Heart left ventricle (tissue), 16 donors: ENCODE data around the gene NR4A1. TPM values are rescaled to one million over a fixed set of nuclear protein-coding genes. Genes with fewer than 3 reads are reported as not detected.

Experiments used
- ATAC-seq, 4 donors: fragments of 200-7000 bp; cut with Tn5 transposase; one replicate each; pipeline ENCODE4 v1.9.1; 2020 to 2022; ENCODE audit warnings: moderate library complexity in 4 of 4, mild to moderate bottlenecking in 3 of 4, moderate number of reproducible peaks in 1 of 4
- DNase-seq, 5 donors: peaks; one replicate each; pipeline ENCODE4 v3.0.0-alpha.2; 2020
- H3K27ac ChIP-seq, 12 donors: fragments of 200-600 bp; sonication (generic) in 4 of 12; one replicate each; pipeline versions ENCODE4 v1.5.0 to v1.8.0; 2016 to 2022; ENCODE audit warnings: mild to moderate bottlenecking in 2 of 12
- H3K27me3 ChIP-seq, 9 donors: fragments of 200-600 bp; sonication (generic) in 2 of 9; one replicate each; pipeline versions ENCODE4 v1.5.1 to v1.8.0; 2016 to 2022; ENCODE audit warnings: mild to moderate bottlenecking in 3 of 9
- H3K36me3 ChIP-seq, 9 donors: fragments of 200-600 bp; sonication (generic) in 2 of 9; one replicate each; pipeline versions ENCODE4 v1.5.0 to v1.8.0; 2018 to 2022; ENCODE audit warnings: mild to moderate bottlenecking in 2 of 9
- H3K4me1 ChIP-seq, 12 donors: fragments of 200-600 bp; sonication (generic) in 4 of 12; one replicate each; pipeline versions ENCODE4 v1.5.0 to v1.8.0; 2016 to 2022; ENCODE audit warnings: mild to moderate bottlenecking in 3 of 12
- H3K4me3 ChIP-seq, 12 donors: fragments of 200-600 bp; sonication (generic) in 4 of 12; one replicate each; pipeline versions ENCODE4 v1.5.0 to v1.8.0; 2017 to 2022; ENCODE audit warnings: mild to moderate bottlenecking in 9 of 12, moderate library complexity in 4 of 12
- H3K9me3 ChIP-seq, 12 donors: fragments of 200-600 bp; sonication (generic) in 4 of 12; one replicate each; pipeline versions ENCODE4 v1.5.0 to v1.8.0; 2016 to 2022; ENCODE audit warnings: mild to moderate bottlenecking in 1 of 12
- POLR2A ChIP-seq, 2 donors: fragments of 450-650 bp; IDR thresholded peaks; one replicate each; pipeline ENCODE4 v1.6.1; 2017; ENCODE audit warnings: antibody characterized with exemption in 2 of 2, mild to moderate bottlenecking in 2 of 2, moderate library complexity in 2 of 2
- WGBS, 4 donors: extraction: QIAGEN DNeasy Blood & Tissue Kit in 2 of 4; methylation state at CpG; one replicate each; pipeline versions ENCODE4 v1.1.5 to v1.1.7; 2013 to 2018; 5-methylcytosine and 5-hydroxymethylcytosine counted together
- intact Hi-C, 10 donors: fragments of 100-400 bp; cut with DNase I; formaldehyde crosslinking; loops; one replicate each; pipeline versions ENCODE4 v1.11.1 to v1.14.2; 2022
- polyA plus RNA-seq, 2 donors: library from polyadenylated mRNA; stranded (reverse); fragments of 200-250 nt; gene quantifications; one replicate each; pipeline ENCODE4 v1.2.3, GENCODE V29; 2013
- total RNA-seq, 9 donors: library from RNA; depleted of rRNA in 2 of 9; stranded (reverse); fragments of >200 nt in 2 of 9; fragmentation: NEBNext Ultra II Directional in 3 of 9; extraction: Animal tissue kit (Norgen Biotek cat#: 25700) in 3 of 9; gene quantifications; one replicate each; pipeline versions ENCODE4 v1.1.0 to v1.2.4, GENCODE V29; 2016 to 2023
- TF ChIP-seq, protein P1 (sequence below), 12 donors: fragments of 200-600 bp; sonication (generic) in 4 of 12; IDR thresholded peaks; one replicate each; pipeline versions ENCODE4 v1.5.0 to v1.8.0; 2018 to 2022; ENCODE audit warnings: antibody characterized with exemption in 12 of 12, mild to moderate bottlenecking in 5 of 12
- donor health status: ischemic (EF 13 %, LVEDD 7.1; RV severe dilation, severe dysfunction).
- donor health status: healthy with polysubstance abuse.
- donor health status: DM: no; HTN: yes; CAD: no.
- donor health status: DM: no; HTN: no; CAD: no.
- donor health status: ischemic (EF 25% LVEDD 6.9; RV normal size, moderate dysfunction).
- donor health status: ischemic (EF 25% LVEDD 5.7; RV mildly dilated, moderate dysfunction).
- donor health status: healthy.
- donor health status: DM: yes; HTN: yes; CAD: no.
- donor health status: ischemic (EF 35%, LVEDD 5.7; RV mildly dilated, moderate dysfunction).
- donor health status: nonischemic (EF 11% LVEDD 7.7; RV severe dilation, severe dysfunction).
- donor health status: DM: yes; HTN: yes; CAD: no.
- donor health status: PGD.
- donor health status: ischemic (EF 29% LVEDD 5.4; RV normal size, mild dysfunction).
- donor health status: nonischemic (EF 23%, LVEDD 6.1; RV moderate dilation, normal function).

The NR4A1 gene
- total and polyA plus RNA-seq, 11 donors, result 22.0 to 140 (median 46.0) TPM

DNA sequence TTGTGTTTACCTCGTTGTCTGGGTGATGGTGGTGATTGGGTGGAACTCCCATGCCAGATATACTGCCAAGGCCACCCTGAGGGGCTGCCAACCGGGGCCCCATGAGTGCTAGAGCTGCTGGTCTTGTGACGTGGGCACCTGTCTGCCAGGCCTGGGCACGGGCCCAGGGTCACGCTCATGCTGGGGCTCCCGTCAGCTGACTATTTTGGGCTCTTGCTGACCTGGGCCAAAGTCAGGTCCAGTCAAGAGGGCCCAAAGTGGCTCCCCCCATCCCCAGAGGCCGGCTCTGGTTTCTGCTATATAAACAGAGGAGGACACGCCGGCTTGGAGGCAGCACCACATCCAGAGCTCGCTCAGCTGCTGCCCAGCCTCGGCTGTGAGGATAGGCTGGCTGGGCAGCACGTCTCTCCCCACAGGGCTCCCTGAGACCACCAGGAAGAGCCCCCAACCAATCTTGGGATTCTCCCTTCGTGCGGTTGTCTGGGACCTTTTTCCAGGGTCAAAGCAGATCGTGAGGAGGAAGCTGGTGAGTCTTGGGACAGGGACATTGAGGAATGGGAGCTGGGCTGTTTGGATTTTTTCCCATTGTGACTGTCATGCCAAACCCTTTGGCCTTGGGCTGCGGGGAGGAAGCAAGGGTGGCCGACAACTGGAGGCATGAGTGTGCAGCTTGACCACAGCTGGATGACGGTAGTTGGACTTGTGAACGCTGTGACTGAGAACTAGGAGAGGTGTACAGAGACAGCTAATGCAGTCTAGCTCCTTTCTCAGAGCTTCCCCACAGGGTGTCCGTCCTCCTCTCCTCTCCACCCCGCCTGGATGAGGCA lies 7.6 kb upstream of the NR4A1 start:
- TF ChIP-seq, protein P1, sequence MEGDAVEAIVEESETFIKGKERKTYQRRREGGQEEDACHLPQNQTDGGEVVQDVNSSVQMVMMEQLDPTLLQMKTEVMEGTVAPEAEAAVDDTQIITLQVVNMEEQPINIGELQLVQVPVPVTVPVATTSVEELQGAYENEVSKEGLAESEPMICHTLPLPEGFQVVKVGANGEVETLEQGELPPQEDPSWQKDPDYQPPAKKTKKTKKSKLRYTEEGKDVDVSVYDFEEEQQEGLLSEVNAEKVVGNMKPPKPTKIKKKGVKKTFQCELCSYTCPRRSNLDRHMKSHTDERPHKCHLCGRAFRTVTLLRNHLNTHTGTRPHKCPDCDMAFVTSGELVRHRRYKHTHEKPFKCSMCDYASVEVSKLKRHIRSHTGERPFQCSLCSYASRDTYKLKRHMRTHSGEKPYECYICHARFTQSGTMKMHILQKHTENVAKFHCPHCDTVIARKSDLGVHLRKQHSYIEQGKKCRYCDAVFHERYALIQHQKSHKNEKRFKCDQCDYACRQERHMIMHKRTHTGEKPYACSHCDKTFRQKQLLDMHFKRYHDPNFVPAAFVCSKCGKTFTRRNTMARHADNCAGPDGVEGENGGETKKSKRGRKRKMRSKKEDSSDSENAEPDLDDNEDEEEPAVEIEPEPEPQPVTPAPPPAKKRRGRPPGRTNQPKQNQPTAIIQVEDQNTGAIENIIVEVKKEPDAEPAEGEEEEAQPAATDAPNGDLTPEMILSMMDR (IDR thresholded peaks at IDR 0.05), result no peak
- peak in 1 of 2 donors; percentile 87 for TF ChIP-seq POLR2A (IDR thresholded peaks at IDR 0.05)
- Histone ChIP-seq H3K27me3 (no peaks in the 10 kb centered on the region), H3K27ac (peak overlapping the region; percentile 93 to 99 (median 97)), H3K36me3 (peaks cover 0 to 6% (median 0%) of the 10 kb centered on the region in 9 donors), H3K4me1 (peaks cover 22 to 98% (median 74%) of the 10 kb centered on the region in 12 donors), H3K9me3 (no peaks in the 10 kb centered on the region), H3K4me3 (peak overlapping the region; percentile 31 to 67 (median 51))
- peak; percentile 72 to 79 (median 74) for ATAC-seq
- intact Hi-C loops, result loop anchor here in 1 of 10 donors (2.0 kb wide), 1 partner anchor 17 kb away; no protein-coding TSS in a partner anchor
- WGBS, 4 donors, result 30 to 35% (median 31%) methylated on average over 17 to 21 of the region's 21 CpGs
- peak; percentile 85 to 95 (median 88) for DNase-seq

DNA sequence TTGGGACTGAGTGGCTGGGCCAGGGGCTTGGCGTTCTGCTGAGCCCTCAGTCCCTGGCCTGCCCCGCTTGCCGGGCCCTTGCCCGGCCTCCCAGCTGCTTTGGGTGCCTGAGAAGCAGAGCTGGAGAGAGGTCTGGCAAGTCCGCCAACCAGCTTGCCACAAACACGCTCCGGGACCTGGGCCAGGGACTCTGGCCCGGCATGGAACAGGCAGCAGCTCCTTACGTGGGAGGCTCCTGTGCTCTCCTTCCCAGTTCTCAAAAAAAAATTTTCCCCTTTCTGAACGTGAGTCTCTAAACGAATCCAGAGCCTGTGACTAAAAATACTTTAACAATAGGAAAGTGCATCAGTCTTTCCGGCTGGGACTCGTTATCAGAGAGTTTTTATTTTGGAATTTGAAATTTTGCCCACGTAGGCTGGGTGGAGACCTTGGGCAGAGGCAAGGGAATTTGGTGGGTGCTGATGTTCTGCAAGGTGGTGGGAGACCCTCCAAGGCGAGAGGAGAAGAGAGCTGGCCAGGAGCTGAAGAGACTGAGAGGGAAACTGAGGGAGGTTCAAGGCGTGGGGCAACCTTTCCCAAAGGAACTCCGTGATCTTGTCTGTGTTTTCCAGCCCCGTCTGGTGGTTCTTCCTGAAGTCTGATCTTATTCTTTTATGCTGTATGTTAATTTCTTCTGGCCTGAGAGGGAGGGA lies 6.8 kb upstream of the NR4A1 start:
- TF ChIP-seq, protein P1 (IDR thresholded peaks at IDR 0.05), result no peak
- peak; percentile 9 to 70 for TF ChIP-seq POLR2A (IDR thresholded peaks at IDR 0.05)
- H3K4me1 ChIP-seq, result peaks cover 22 to 98% (median 74%) of the 10 kb centered on the region in 12 donors
- peak overlapping the region; percentile 93 to 99 (median 97) for H3K27ac ChIP-seq
- intact Hi-C loops, result loop anchor here in 1 of 10 donors (2.0 kb wide), 1 partner anchor 18 kb away; no protein-coding TSS in a partner anchor
- ATAC-seq, result peak; percentile 54 to 72 (median 58)
- peaks cover 0 to 6% (median 0%) of the 10 kb centered on the region in 9 donors for H3K36me3 ChIP-seq
- no peaks in the 10 kb centered on the region for H3K27me3 ChIP-seq
- 6 to 22% (median 21%) methylated on average over 16 to 18 of the region's 18 CpGs for WGBS, 4 donors
- H3K4me3 ChIP-seq, result peak overlapping the region; percentile 31 to 67 (median 51)
- peak; percentile 90 to 94 (median 92) for DNase-seq
- H3K9me3 ChIP-seq, result no peaks in the 10 kb centered on the region

DNA sequence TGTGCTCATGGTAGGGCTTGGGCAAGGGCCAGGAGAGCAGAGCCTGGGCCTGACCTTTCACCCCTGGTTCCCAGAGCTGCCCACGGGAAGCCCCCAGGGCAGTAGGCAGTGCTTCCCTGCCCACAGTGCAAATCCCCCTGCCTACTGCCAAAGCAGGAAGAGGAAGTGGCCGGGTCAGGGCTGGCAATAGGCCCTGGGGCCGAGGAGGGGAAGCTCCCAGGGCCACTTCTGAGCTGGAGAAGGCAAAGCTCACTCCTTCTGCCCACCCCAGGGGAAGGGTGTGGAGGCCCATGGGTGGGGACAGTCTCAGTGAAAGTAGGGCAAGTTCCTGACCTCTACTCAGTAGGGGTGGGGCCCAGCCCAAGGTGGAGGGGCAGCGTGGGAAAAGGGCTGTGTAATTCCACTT lies 5.4 kb upstream of the NR4A1 start:
- Histone ChIP-seq H3K9me3 (no peaks in the 10 kb centered on the region), H3K4me3 (peak overlapping the region in 10 of 12 donors; percentile 31 to 67 (median 53)), H3K36me3 (peaks cover 0 to 6% (median 0%) of the 10 kb centered on the region in 9 donors), H3K27me3 (no peaks in the 10 kb centered on the region), H3K4me1 (peaks cover 22 to 98% (median 82%) of the 10 kb centered on the region in 12 donors), H3K27ac (peak overlapping the region; percentile 93 to 99 (median 97))
- ATAC-seq (peak in 2 of 4 donors; percentile 2 to 5), DNase-seq (peak; percentile 69 to 82 (median 76))
- TF ChIP-seq POLR2A (IDR thresholded peaks at IDR 0.05), result no peak
- TF ChIP-seq, protein P1 (IDR thresholded peaks at IDR 0.05), result no peak
- 16 to 30% (median 27%) methylated on average over 3 to 4 of the region's 4 CpGs for WGBS, 4 donors
- intact Hi-C loops, result loop anchor here in 1 of 10 donors (2.0 kb wide), 1 partner anchor 19 kb away; no protein-coding TSS in a partner anchor
